ENCODE measurements around the gene PSD2. TPM values are rescaled to one million over a fixed set of nuclear protein-coding genes. Genes with fewer than 3 reads are reported as not detected.
A peak's percentile ranks its signal among the peaks of the same experiment; 100 is the strongest.

Gene PSD2
- total and polyA plus RNA-seq, 7 donors = 0.01 to 0.37 (median 0.04) TPM; not detected in 2

DNA sequence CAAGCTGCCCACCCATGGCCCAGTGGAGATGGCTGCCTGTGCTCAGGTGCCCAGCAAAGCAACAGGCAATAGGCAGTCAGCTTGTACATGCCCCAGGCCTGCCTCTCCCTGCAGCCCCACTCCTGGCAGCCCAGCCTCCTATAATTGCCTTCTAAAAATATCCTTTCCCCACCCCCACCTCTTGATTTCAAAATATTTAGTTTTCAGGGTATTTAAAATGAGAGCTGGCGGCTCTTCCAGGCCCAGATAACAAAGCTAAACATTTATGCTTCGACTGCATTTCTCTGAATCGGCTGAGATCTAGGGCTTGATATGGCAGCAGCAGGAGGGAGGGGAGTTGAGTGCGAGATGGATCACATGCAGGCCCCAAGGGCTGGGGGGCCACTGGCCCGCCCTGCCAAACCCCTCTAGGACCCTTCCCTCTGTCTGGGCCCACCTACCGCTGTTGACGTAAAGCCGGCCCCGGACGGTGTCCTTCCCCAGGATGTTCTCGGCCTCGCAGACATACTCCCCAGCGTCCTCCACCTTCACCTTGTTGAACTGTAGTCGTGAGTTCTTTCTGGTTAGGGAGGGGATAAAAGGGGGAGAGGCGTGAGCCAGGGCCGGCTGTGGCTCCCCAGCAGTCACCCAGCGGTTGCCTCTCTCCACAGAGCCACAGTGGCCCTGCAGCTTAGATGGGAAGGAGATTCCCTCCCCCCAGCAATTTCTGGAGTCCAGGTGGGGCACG lies 85.0 kb downstream of the PSD2 start:
- H3K27me3 ChIP-seq (ENCODE audit: insufficient read depth in 3 of 3, low read length in 2 of 3) = no peaks in the 10 kb centered on the region
- 84 to 87% (median 85%) methylated on average over 18 of the region's 18 CpGs for WGBS, 3 donors
- TF ChIP-seq, protein P1, sequence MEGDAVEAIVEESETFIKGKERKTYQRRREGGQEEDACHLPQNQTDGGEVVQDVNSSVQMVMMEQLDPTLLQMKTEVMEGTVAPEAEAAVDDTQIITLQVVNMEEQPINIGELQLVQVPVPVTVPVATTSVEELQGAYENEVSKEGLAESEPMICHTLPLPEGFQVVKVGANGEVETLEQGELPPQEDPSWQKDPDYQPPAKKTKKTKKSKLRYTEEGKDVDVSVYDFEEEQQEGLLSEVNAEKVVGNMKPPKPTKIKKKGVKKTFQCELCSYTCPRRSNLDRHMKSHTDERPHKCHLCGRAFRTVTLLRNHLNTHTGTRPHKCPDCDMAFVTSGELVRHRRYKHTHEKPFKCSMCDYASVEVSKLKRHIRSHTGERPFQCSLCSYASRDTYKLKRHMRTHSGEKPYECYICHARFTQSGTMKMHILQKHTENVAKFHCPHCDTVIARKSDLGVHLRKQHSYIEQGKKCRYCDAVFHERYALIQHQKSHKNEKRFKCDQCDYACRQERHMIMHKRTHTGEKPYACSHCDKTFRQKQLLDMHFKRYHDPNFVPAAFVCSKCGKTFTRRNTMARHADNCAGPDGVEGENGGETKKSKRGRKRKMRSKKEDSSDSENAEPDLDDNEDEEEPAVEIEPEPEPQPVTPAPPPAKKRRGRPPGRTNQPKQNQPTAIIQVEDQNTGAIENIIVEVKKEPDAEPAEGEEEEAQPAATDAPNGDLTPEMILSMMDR (IDR thresholded peaks at IDR 0.05) = no peak
- no peak for ATAC-seq
- intact Hi-C loops (cut with DNase I) = loop anchor here in 1 of 2 donors (5.0 kb wide), 1 partner anchor 87 kb away; no protein-coding TSS in a partner anchor
- H3K36me3 ChIP-seq (ENCODE audit: insufficient read depth in 1 of 2, low read depth in 1 of 2) = peaks cover 0 to 14% of the 10 kb centered on the region in 2 donors
- H3K4me1 ChIP-seq = peaks cover 16% of the 10 kb centered on the region
- H3K27ac ChIP-seq = no peak overlapping the region
- H3K9me3 ChIP-seq = no peaks in the 10 kb centered on the region
- no peak overlapping the region for H3K4me3 ChIP-seq
- no peak for DNase-seq

DNA sequence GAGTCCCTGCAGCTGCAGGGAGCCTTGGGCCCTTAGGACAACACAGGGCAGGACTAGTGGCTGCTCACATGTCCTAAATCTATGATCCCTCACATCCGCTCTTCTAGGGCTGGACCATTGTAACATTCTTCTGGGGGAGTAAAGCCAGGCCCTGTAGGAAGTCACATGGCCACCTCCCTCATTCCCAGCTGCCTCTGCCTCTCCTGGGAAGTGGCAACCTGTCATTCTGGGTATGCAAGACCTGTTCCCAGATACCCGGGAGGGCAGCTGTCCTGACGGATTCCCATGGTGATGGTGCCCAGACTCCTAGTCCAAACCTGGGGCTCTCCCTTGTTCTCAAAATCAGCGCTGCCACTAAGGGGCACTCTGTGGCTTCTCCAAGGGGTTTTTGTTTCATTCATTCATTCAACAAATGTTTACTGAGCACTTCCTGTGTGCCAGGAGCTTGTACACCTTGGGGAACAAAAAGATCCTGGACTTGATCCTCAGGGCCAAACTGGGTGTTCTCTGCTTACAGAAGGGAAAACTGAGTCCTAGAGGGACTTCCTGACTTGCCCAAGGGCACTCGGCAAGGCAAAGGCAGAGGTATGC lies 85.6 kb downstream of the PSD2 start:
- Histone ChIP-seq H3K27me3 (ENCODE audit: insufficient read depth in 3 of 3, low read length in 2 of 3) (no peaks in the 10 kb centered on the region), H3K27ac (no peak overlapping the region), H3K4me3 (no peak overlapping the region), H3K4me1 (peaks cover 16% of the 10 kb centered on the region), H3K9me3 (no peaks in the 10 kb centered on the region), H3K36me3 (ENCODE audit: insufficient read depth in 1 of 2, low read depth in 1 of 2) (peaks cover 0 to 19% of the 10 kb centered on the region in 2 donors)
- DNase-seq (peak in 1 of 2 donors; percentile 39), ATAC-seq (peak; percentile 9 to 82 (median 61))
- intact Hi-C loops (cut with DNase I) = loop anchor here in 1 of 2 donors (5.0 kb wide), 1 partner anchor 86 kb away; no protein-coding TSS in a partner anchor
- TF ChIP-seq, protein P1 (IDR thresholded peaks at IDR 0.05) = no peak
- WGBS, 3 donors = 48 to 83% (median 56%) methylated on average over 5 of the region's 5 CpGs

DNA sequence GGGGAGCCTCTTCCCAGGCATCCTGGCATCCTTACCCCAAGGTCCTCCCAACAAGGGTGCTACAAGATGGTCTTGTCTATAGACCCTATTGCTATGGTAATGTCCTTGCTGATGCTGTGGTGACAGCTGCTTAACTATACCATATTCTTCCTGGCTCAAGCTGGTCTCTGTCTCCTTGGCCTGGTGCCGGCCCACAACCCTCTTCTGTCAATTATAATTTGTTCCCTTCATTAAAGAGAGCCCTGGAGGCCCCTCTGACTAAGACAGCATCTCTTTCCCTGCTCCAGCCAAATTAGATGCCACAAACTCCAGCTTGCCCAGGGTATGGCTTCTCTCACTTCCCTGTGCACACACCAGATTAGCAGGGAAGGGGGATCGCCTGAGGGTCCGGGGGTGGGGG lies 86.7 kb downstream of the PSD2 start:
- peaks cover 16% of the 10 kb centered on the region for H3K4me1 ChIP-seq
- intact Hi-C loops (cut with DNase I) = loop anchor here in 1 of 2 donors (5.0 kb wide), 1 partner anchor 85 kb away; no protein-coding TSS in a partner anchor
- TF ChIP-seq, protein P1 (IDR thresholded peaks at IDR 0.05) = no peak
- peaks cover 0 to 29% of the 10 kb centered on the region in 2 donors for H3K36me3 ChIP-seq (ENCODE audit: insufficient read depth in 1 of 2, low read depth in 1 of 2)
- WGBS, 3 donors = 67 to 74% (median 68%) methylated on average over 3 of the region's 3 CpGs
- no peaks in the 10 kb centered on the region for H3K27me3 ChIP-seq (ENCODE audit: insufficient read depth in 3 of 3, low read length in 2 of 3)
- H3K27ac ChIP-seq = no peak overlapping the region
- DNase-seq = no peak
- no peak for ATAC-seq
- no peak overlapping the region for H3K4me3 ChIP-seq
- H3K9me3 ChIP-seq = no peaks in the 10 kb centered on the region

DNA sequence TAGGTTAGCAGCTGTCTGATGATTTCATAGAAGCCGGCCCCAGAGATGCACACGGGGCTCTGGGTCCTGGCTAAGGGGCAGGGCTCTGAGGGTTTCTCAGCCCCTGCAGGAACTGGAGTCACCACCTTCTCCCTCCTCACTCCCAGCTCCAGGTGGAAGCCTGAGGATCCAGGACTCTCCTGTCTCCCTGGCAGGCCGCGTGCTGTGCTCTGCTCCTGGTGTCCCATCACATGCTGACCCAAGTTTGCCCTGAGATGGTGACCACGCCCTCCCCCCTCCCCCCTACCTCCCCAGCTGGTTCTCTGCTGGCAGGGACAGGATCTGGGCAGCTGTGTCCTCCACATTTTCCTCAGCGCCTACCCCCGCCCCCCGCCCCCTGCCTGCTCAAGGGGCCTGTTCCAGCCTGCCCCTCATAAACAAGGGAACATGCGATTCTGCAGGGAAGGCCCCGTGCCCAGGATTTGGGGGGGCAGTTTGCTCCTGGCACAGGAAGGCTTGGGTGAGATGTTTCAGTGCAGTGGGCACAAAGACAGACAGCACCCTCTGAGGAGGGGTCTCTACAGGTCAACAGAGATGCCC lies 87.4 kb downstream of the PSD2 start:
- Histone ChIP-seq H3K4me1 (peaks cover 16% of the 10 kb centered on the region), H3K27me3 (ENCODE audit: insufficient read depth in 3 of 3, low read length in 2 of 3) (no peaks in the 10 kb centered on the region), H3K4me3 (no peak overlapping the region), H3K27ac (no peak overlapping the region), H3K9me3 (no peaks in the 10 kb centered on the region), H3K36me3 (ENCODE audit: insufficient read depth in 1 of 2, low read depth in 1 of 2) (peaks cover 0 to 29% of the 10 kb centered on the region in 2 donors)
- intact Hi-C loops (cut with DNase I) = loop anchor here in 1 of 2 donors (5.0 kb wide), 1 partner anchor 84 kb away; no protein-coding TSS in a partner anchor
- DNase-seq (no peak), ATAC-seq (peak in 2 of 4 donors; percentile 18 to 28)
- WGBS, 3 donors = 43 to 59% (median 46%) methylated on average over 10 of the region's 10 CpGs
- TF ChIP-seq, protein P1 (IDR thresholded peaks at IDR 0.05) = no peak

All from psoas muscle (tissue), 8 donors.